ENCODE data around the gene PIP5K1A.

The PIP5K1A gene

DNA sequence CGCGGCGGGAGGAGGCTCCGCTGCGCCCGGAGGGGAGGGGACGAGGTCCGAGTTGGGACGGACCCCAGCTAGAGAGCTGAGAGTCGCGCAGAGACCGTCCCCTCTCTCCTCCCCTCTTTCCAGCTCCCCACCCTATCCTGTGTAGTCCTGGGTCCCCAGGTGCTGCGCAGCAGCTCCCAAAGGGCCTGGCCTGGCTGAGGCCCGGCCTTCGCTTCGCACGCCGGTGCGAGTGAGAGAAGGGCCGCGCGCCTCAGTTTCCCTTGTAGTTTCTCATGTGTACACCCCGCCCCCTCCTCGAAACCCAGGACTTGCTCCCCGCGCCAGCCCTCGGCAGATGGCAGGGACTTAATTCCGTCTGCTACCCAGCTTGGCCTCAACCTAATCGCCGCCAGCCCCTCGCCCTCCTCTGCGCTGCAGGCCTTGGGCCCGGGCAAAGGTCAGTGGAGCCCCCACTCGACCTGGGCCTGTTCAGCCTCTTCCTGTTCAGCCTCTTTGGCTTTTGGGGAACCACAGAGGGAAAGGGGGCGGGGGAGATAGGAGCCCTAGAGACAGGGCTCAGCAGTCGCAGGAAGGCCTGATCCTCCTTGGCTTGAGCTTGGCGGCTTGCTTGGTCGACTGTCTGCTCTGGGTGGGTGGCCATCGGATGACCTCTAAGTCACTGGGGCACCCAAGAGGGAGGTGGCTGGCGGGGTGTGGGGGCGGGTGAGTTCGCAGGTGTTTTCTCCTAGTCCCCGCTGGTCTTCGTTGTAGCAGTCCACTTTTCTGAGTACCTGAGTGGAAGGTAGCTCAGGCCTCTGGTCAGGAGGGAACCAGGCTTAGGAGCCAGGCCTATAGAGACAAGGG, 84.8 kb downstream of the PIP5K1A start:
- TF ChIP-seq, protein P1, sequence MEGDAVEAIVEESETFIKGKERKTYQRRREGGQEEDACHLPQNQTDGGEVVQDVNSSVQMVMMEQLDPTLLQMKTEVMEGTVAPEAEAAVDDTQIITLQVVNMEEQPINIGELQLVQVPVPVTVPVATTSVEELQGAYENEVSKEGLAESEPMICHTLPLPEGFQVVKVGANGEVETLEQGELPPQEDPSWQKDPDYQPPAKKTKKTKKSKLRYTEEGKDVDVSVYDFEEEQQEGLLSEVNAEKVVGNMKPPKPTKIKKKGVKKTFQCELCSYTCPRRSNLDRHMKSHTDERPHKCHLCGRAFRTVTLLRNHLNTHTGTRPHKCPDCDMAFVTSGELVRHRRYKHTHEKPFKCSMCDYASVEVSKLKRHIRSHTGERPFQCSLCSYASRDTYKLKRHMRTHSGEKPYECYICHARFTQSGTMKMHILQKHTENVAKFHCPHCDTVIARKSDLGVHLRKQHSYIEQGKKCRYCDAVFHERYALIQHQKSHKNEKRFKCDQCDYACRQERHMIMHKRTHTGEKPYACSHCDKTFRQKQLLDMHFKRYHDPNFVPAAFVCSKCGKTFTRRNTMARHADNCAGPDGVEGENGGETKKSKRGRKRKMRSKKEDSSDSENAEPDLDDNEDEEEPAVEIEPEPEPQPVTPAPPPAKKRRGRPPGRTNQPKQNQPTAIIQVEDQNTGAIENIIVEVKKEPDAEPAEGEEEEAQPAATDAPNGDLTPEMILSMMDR (IDR thresholded peaks at IDR 0.05; ENCODE audit: low read depth, low read length, missing control alignments): no peak
- no peak for DNase-seq (ENCODE audit: low read depth)
- peak overlapping the region; percentile 89 for H3K4me3 ChIP-seq (ENCODE audit: low read depth, low read length)

DNA sequence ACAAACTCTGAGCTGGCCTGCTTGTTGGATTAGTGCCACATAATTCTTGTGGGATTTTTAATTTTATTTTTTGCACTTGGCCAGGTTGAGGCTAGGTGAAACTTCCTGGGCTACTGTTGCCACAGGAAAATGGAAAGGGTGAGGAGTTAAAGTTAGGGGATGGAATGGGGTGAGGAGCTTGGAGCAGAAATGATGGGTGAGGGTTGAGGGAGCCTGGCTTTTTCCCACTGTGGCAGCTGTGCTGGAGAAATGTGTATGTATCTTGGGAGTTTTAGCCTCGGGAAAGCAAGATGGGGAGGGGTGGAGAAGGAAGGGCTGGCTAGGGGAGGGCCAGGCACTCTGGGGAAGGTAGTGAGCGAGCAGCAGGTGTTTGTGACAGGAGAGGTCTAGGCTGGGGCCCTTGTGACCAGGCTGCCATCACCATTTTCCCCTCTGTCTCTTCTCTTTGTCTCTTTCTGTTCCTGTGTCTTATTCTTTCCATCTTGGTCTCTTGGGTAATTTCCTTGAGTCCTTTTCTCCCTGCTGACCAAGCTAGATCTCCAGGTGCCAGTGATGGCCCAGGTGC, 85.7 kb downstream of the PIP5K1A start:
- no peak for DNase-seq (ENCODE audit: low read depth)
- H3K4me3 ChIP-seq (ENCODE audit: low read depth, low read length): peak overlapping the region; percentile 89; the same call in 1 of the 2 replicates
- TF ChIP-seq, protein P1 (IDR thresholded peaks at IDR 0.05; ENCODE audit: low read depth, low read length, missing control alignments): no peak

DNA sequence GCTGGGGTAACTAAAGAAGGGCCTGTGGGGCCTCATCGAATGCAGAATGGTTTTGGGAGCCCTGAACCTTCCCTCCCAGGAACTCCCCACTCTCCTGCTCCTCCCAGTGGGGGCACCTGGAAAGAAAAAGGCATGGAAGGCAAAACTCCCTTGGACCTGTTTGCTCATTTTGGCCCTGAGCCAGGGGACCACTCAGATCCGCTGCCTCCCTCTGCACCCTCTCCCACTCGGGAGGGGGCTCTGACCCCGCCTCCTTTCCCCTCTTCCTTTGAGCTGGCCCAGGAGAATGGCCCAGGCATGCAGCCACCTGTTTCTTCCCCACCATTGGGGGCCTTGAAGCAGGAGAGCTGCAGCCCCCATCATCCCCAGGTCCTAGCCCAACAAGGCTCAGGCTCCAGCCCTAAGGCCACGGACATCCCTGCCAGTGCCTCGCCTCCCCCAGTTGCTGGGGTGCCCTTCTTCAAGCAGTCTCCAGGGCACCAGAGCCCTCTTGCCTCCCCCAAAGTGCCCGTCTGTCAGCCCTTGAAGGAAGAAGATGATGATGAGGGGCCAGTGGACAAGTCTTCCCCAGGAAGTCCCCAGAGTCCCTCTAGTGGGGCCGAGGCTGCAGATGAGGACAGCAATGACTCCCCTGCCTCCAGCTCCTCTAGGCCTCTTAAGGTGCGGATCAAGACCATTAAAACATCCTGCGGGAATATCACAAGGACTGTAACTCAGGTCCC, 88.4 kb downstream of the PIP5K1A start:
- H3K4me3 ChIP-seq (ENCODE audit: low read depth, low read length): no peak overlapping the region
- TF ChIP-seq, protein P1 (IDR thresholded peaks at IDR 0.05; ENCODE audit: low read depth, low read length, missing control alignments): no peak
- DNase-seq (ENCODE audit: low read depth): no peak

DNA sequence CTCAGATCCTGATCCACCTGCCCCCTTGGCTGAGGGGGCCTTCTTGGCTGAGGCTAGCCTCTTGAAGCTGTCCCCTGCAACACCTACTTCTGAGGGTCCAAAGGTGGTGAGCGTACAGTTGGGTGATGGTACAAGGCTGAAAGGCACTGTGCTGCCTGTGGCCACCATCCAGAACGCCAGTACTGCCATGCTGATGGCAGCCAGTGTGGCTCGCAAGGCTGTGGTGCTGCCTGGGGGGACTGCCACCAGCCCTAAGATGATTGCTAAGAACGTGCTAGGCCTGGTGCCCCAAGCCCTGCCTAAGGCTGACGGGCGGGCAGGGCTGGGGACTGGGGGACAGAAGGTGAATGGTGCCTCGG, 89.0 kb downstream of the PIP5K1A start:
- TF ChIP-seq, protein P1 (IDR thresholded peaks at IDR 0.05; ENCODE audit: low read depth, low read length, missing control alignments): no peak

DNA sequence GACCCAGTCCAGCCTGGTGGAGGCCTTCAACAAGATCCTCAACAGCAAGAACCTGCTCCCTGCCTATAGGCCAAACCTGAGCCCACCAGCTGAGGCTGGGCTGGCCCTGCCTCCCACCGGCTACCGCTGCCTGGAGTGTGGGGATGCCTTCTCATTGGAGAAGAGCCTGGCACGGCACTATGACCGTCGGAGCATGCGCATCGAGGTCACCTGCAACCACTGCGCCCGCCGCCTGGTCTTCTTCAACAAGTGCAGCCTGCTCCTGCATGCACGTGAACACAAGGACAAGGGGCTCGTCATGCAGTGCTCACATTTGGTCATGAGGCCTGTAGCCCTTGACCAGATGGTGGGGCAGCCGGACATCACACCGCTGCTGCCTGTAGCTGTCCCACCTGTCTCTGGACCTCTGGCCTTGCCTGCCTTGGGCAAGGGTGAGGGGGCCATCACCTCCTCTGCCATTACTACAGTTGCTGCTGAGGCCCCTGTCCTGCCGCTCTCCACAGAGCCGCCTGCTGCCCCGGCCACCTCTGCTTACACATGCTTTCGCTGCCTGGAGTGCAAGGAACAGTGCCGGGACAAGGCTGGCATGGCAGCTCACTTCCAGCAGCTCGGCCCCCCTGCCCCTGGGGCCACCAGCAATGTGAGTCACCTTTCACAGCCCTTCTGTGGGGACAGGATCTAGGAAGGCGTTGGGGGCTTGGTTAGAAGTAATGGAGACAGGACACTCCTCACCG, 89.6 kb downstream of the PIP5K1A start:
- TF ChIP-seq, protein P1 (IDR thresholded peaks at IDR 0.05; ENCODE audit: low read depth, low read length, missing control alignments): no peak
- no peak for DNase-seq (ENCODE audit: low read depth)
- H3K4me3 ChIP-seq (ENCODE audit: low read depth, low read length): no peak overlapping the region

More for the DNA sequence above, 89.0 kb downstream of the PIP5K1A start:
- H3K4me3 ChIP-seq (ENCODE audit: low read depth, low read length): no peak overlapping the region
- DNase-seq (ENCODE audit: low read depth): no peak

DNA sequence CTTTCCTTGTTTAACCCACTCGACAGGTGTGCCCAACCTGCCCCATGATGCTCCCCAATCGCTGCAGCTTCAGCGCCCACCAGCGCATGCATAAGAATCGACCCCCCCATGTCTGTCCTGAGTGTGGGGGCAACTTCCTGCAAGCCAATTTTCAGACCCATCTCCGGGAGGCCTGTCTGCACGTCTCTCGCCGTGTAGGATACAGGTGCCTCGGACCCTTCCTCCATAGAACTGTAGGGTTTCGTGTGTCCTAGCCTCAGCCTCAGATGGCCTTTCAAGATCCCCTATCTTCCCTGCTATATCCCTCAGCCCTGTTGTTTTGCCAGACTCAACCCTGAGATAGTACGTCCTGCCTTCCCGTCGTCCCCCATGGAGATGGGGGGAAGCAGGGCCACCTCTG, 90.2 kb downstream of the PIP5K1A start:
- no peak overlapping the region for H3K4me3 ChIP-seq (ENCODE audit: low read depth, low read length)
- TF ChIP-seq, protein P1 (IDR thresholded peaks at IDR 0.05; ENCODE audit: low read depth, low read length, missing control alignments): no peak
- DNase-seq (ENCODE audit: low read depth): no peak
